Trophoblast cell (in vitro differentiated cells and primary cell): ENCODE measurements around the gene PRR5.

Source experiments
- DNase-seq, 2 donors: peaks; one replicate each; pipeline ENCODE4 v3.0.0-alpha.2; 2016
- H2AFZ ChIP-seq: 2 replicates; pipeline ENCODE4 v1.6.1; 2013; ENCODE audit warnings: low read length, moderate library complexity, mild to moderate bottlenecking; ENCODE audit not compliant: insufficient read depth, poor library complexity
- H2AK5ac ChIP-seq: 2 replicates; pipeline ENCODE4 v1.6.1; 2013; ENCODE audit warnings: mild to moderate bottlenecking, low read length
- H2BK120ac ChIP-seq: 2 replicates; pipeline ENCODE4 v1.6.1; 2013; ENCODE audit warnings: low read length, mild to moderate bottlenecking, moderate library complexity; ENCODE audit not compliant: insufficient read depth, poor library complexity
- H2BK12ac ChIP-seq: 2 replicates; pipeline ENCODE4 v1.6.1; 2013; ENCODE audit warnings: mild to moderate bottlenecking, low read length, moderate library complexity
- H2BK5ac ChIP-seq: 2 replicates; pipeline ENCODE4 v1.6.1; 2013; ENCODE audit warnings: low read length, low read depth, moderate library complexity, mild to moderate bottlenecking; ENCODE audit not compliant: poor library complexity
- H3K14ac ChIP-seq: 2 replicates; pipeline ENCODE4 v1.6.1; 2013; ENCODE audit warnings: mild to moderate bottlenecking, low read length
- H3K18ac ChIP-seq: 2 replicates; pipeline ENCODE4 v1.6.1; 2013; ENCODE audit warnings: mild to moderate bottlenecking, low read length
- H3K23ac ChIP-seq: 2 replicates; pipeline ENCODE4 v1.6.1; 2013; ENCODE audit warnings: low read length
- H3K27ac ChIP-seq: 2 replicates; pipeline ENCODE4 v1.5.1; 2013; ENCODE audit warnings: low read depth, mild to moderate bottlenecking, inconsistent platforms, low read length, moderate library complexity
- H3K27me3 ChIP-seq: 2 replicates; pipeline ENCODE4 v1.6.1; 2013; ENCODE audit warnings: inconsistent platforms, mild to moderate bottlenecking, low read length, moderate library complexity; ENCODE audit not compliant: insufficient read depth
- H3K36me3 ChIP-seq, 2 experiments: 1 replicate in 1 of 2; 2 replicates in 1 of 2; pipeline ENCODE4 v1.6.1; 2013; ENCODE audit warnings: low read length in 2 of 2, mild to moderate bottlenecking in 2 of 2, moderate library complexity in 1 of 2; ENCODE audit not compliant: insufficient read depth in 2 of 2, control insufficient read depth in 1 of 2
- H3K4ac ChIP-seq: 2 replicates; pipeline ENCODE4 v1.6.1; 2013; ENCODE audit warnings: low read depth, mild to moderate bottlenecking, low read length, moderate library complexity
- H3K4me1 ChIP-seq, 2 experiments: 1 replicate in 1 of 2; 2 replicates in 1 of 2; pipeline ENCODE4 v1.6.1; 2013; ENCODE audit warnings: low read length in 2 of 2, mild to moderate bottlenecking in 2 of 2, moderate library complexity in 1 of 2; ENCODE audit not compliant: insufficient read depth in 2 of 2, control insufficient read depth in 1 of 2
- H3K4me2 ChIP-seq: 2 replicates; pipeline ENCODE4 v1.6.1; 2013; ENCODE audit warnings: inconsistent platforms, mild to moderate bottlenecking, low read length, moderate library complexity
- H3K4me3 ChIP-seq: 2 replicates; pipeline ENCODE4 v1.5.1; 2013; ENCODE audit warnings: mild to moderate bottlenecking, low read depth, low read length, inconsistent platforms
- H3K79me1 ChIP-seq: one replicate; pipeline ENCODE4 v1.6.1; 2013; ENCODE audit warnings: low read length
- H3K79me2 ChIP-seq: 2 replicates; pipeline ENCODE4 v1.6.1; 2013; ENCODE audit warnings: low read length, mild to moderate bottlenecking; ENCODE audit not compliant: control insufficient read depth, insufficient read depth, poor library complexity
- H3K9ac ChIP-seq: 2 replicates; pipeline ENCODE4 v1.6.1; 2013; ENCODE audit warnings: mild to moderate bottlenecking, low read length
- H3K9me3 ChIP-seq: 2 replicates; pipeline ENCODE4 v1.6.1; 2013; ENCODE audit warnings: low read depth, mild to moderate bottlenecking, control low read depth, inconsistent platforms, low read length; ENCODE audit not compliant: insufficient read depth
- H4K12ac ChIP-seq: 2 replicates; pipeline ENCODE4 v1.6.1; 2013; ENCODE audit warnings: low read depth, mild to moderate bottlenecking, low read length, moderate library complexity
- H4K8ac ChIP-seq: 2 replicates; pipeline ENCODE4 v1.6.1; 2013; ENCODE audit warnings: low read depth, mild to moderate bottlenecking, low read length, moderate library complexity
- H4K91ac ChIP-seq: one replicate; pipeline ENCODE4 v1.6.1; 2013; ENCODE audit warnings: low read depth, mild to moderate bottlenecking, low read length, moderate library complexity
- WGBS: extraction: QIAGEN DNeasy Blood & Tissue Kit; methylation state at CpG from one replicate; pipeline ENCODE4 v1.1.7; 2013; ENCODE audit warnings: missing lambda C conversion rate; ENCODE audit not compliant: insufficient read length, insufficient coverage; ENCODE audit errors: extremely low coverage; 5-methylcytosine and 5-hydroxymethylcytosine counted together

The PRR5 gene

DNA sequence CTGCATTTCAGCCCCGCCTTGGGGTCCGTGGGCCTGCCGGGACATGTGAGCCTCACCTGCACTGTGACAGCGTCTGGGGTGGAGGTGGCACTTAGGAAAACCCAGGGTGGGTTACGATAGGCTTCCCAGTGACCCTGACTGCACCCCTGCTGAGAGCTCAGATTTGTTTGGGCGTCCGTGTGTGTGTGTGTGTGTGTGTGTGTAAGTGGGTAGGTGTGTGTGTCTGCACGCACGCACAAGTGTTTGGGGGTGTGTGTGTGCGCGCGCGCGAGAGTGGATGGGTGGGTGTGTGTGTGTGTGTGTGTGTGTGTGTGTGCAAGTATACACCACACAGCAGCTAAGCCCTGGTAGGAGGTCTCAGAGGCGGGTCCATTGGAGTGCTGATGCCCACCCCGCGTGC is 38.3 kb downstream of the PRR5 start:
- H3K4me1 ChIP-seq: peaks cover 15 to 24% of the 10 kb centered on the region in 2 experiments
- no CpG with 5 or more reads among the region's 17 CpGs for WGBS
- no peak overlapping the region for H2BK12ac ChIP-seq

GRCh38 chr22:44741929-44742328 is 39.9 kb downstream of the PRR5 start:
- Histone ChIP-seq H3K4me2 (no peak overlapping the region), H2AK5ac (no peak overlapping the region), H2AFZ (no peak overlapping the region), H3K9me3 (peaks cover 5% of the 10 kb centered on the region), H3K27ac (no peak overlapping the region), H3K4me1 (peaks cover 15 to 26% of the 10 kb centered on the region in 2 experiments), H3K36me3 (no peaks in the 10 kb centered on the region), H3K9ac (no peak overlapping the region), H2BK12ac (no peak overlapping the region), H3K4ac (no peak overlapping the region), H4K8ac (no peak overlapping the region), H2BK120ac (no peak overlapping the region), H4K91ac (no peak overlapping the region), H3K14ac (no peak overlapping the region), H3K27me3 (no peaks in the 10 kb centered on the region), H3K79me2 (no peaks in the 10 kb centered on the region), H3K79me1 (peaks cover 2% of the 10 kb centered on the region), H4K12ac (no peak overlapping the region), H2BK5ac (no peak overlapping the region), H3K23ac (no peak overlapping the region), H3K18ac (no peak overlapping the region), H3K4me3 (no peak overlapping the region)
- WGBS: no CpG with 5 or more reads among the region's 9 CpGs
- DNase-seq: no peak

More for the DNA sequence above, 38.3 kb downstream of the PRR5 start:
- Histone ChIP-seq H3K14ac (no peak overlapping the region), H4K91ac (no peak overlapping the region), H3K9ac (no peak overlapping the region), H4K8ac (no peak overlapping the region), H2BK120ac (no peak overlapping the region), H3K4me2 (no peak overlapping the region), H3K79me2 (no peaks in the 10 kb centered on the region), H3K4me3 (no peak overlapping the region), H2BK5ac (no peak overlapping the region), H3K79me1 (peaks cover 2% of the 10 kb centered on the region), H3K27me3 (no peaks in the 10 kb centered on the region), H2AFZ (no peak overlapping the region), H3K9me3 (peaks cover 7% of the 10 kb centered on the region), H4K12ac (no peak overlapping the region), H2AK5ac (no peak overlapping the region), H3K36me3 (no peaks in the 10 kb centered on the region), H3K23ac (no peak overlapping the region), H3K27ac (no peak overlapping the region), H3K18ac (no peak overlapping the region), H3K4ac (no peak overlapping the region)
- DNase-seq: no peak

DNA sequence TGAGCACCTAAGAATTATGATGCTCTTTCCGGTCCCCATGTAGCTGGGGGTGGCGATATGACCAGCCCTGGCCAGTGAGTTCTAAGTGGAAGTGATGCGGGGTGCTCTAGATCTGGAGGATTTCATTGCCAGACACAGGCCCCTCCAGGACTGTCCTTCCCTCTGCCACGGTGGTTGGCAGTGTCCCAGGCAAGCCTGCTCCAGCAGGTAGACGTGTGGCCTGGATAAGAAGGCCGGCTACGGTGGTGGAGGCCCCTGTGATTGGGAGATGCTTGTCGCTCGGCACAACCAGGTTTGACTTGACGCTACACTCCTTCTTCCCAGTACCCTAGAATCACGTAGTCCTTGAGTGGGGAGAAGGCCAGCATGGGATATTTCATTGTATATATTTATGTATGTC is 41.2 kb downstream of the PRR5 start:
- no peak for DNase-seq
- H3K27me3 ChIP-seq: no peaks in the 10 kb centered on the region
- peaks cover 5% of the 10 kb centered on the region for H3K9me3 ChIP-seq
- no peak overlapping the region for H2BK5ac ChIP-seq
- peaks cover 10 to 22% of the 10 kb centered on the region in 2 experiments for H3K4me1 ChIP-seq
- no peak overlapping the region for H4K91ac ChIP-seq
- no peak overlapping the region for H2AFZ ChIP-seq
- H3K27ac ChIP-seq: no peak overlapping the region
- no peak overlapping the region for H3K4me3 ChIP-seq
- H3K79me2 ChIP-seq: no peaks in the 10 kb centered on the region
- H3K4ac ChIP-seq: no peak overlapping the region
- H3K18ac ChIP-seq: no peak overlapping the region
- H3K36me3 ChIP-seq: no peaks in the 10 kb centered on the region
- no peaks in the 10 kb centered on the region for H3K79me1 ChIP-seq
- H2BK120ac ChIP-seq: no peak overlapping the region
- no CpG with 5 or more reads among the region's 11 CpGs for WGBS
- H2BK12ac ChIP-seq: no peak overlapping the region
- H3K4me2 ChIP-seq: no peak overlapping the region
- H3K14ac ChIP-seq: no peak overlapping the region
- H4K8ac ChIP-seq: no peak overlapping the region
- H2AK5ac ChIP-seq: no peak overlapping the region
- H3K9ac ChIP-seq: no peak overlapping the region
- H4K12ac ChIP-seq: no peak overlapping the region
- no peak overlapping the region for H3K23ac ChIP-seq

DNA sequence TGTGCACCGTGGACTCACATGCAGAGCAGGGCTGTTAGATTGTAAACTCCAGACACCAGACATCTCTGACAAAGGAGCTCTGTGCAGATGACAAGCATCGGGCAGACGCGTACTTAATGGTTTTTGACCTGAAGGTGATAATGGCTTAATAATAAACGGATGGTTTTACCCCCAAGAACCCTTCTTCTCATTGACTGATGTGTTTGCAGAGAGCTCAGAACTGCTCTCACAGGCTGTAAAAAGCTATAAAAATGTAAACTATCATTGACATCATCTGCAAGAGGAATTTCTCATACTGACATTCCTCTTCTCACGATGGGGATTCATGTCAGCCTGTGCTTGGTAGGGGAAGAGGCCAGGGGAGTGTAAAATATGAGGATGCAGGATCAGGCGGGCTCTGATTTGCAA is 41.8 kb downstream of the PRR5 start:
- peaks cover 8 to 18% of the 10 kb centered on the region in 2 experiments for H3K4me1 ChIP-seq
- no peak overlapping the region for H4K12ac ChIP-seq
- peaks cover 5% of the 10 kb centered on the region for H3K9me3 ChIP-seq
- H4K91ac ChIP-seq: no peak overlapping the region
- H2AFZ ChIP-seq: no peak overlapping the region
- no peaks in the 10 kb centered on the region for H3K36me3 ChIP-seq
- no peak overlapping the region for H3K18ac ChIP-seq
- no peak overlapping the region for H3K9ac ChIP-seq
- no peak overlapping the region for H3K14ac ChIP-seq
- no CpG with 5 or more reads among the region's 7 CpGs for WGBS
- H2BK12ac ChIP-seq: no peak overlapping the region
- no peak overlapping the region for H3K4ac ChIP-seq
- H3K4me3 ChIP-seq: no peak overlapping the region
- H3K79me1 ChIP-seq: no peaks in the 10 kb centered on the region
- H3K23ac ChIP-seq: no peak overlapping the region
- no peaks in the 10 kb centered on the region for H3K27me3 ChIP-seq
- no peak overlapping the region for H2BK5ac ChIP-seq
- no peak overlapping the region for H2BK120ac ChIP-seq
- H2AK5ac ChIP-seq: no peak overlapping the region
- no peaks in the 10 kb centered on the region for H3K79me2 ChIP-seq
- no peak for DNase-seq
- H3K4me2 ChIP-seq: no peak overlapping the region
- H4K8ac ChIP-seq: no peak overlapping the region
- no peak overlapping the region for H3K27ac ChIP-seq
